ENCODE results near the gene KATNAL2. TPM values are rescaled to one million over a fixed set of nuclear protein-coding genes. Genes with fewer than 3 reads are reported as not detected.

KATNAL2 gene
- polyA plus RNA-seq, 1 of the 3 experiments (the other 2 are of a cell fraction), result 6.5 TPM

GRCh38 chr18:47062471-47062870, 145.1 kb downstream of the KATNAL2 start:
- Histone ChIP-seq H3K9me2 (no peaks in the 10 kb centered on the region), H3K27me3 (ENCODE audit: insufficient read depth) (no peaks in the 10 kb centered on the region), H3K4me3 (ENCODE audit: low read depth in 2 of 2, low read length in 1 of 2) (no peak overlapping the region), H3K9me3 (no peaks in the 10 kb centered on the region), H3K4me1 (ENCODE audit: control insufficient read depth in 1 of 2, insufficient read depth in 2 of 2, low read depth in 1 of 2, low read length in 1 of 2) (no peaks in the 10 kb centered on the region), H3F3A (replicated peaks; ENCODE audit: insufficient read depth) (no peaks in the 10 kb centered on the region), H4K20me1 (ENCODE audit: insufficient read depth) (no peaks in the 10 kb centered on the region), H2AFZ (ENCODE audit: low read depth) (no peak overlapping the region), H3K4me2 (no peak overlapping the region), H3K9ac (no peak overlapping the region), H3K79me2 (ENCODE audit: insufficient read depth) (no peaks in the 10 kb centered on the region), H3K36me3 (replicated peaks in 1 of 2; ENCODE audit: control insufficient read depth in 1 of 2, insufficient read depth in 2 of 2, low read length in 1 of 2) (peaks cover 0 to 3% of the 10 kb centered on the region in 2 experiments), H3K27ac (ENCODE audit: low read depth in 2 of 2, low read length in 1 of 2) (no peak overlapping the region)
- CTCF ChIA-PET, result no interaction called here
- DNase-seq, result no peak
- TF ChIP-seq CHD2 (IDR thresholded peaks at IDR 0.05; ENCODE audit: low read length, partially characterized antibody) (no peak), SIN3A (IDR thresholded peaks at IDR 0.05; ENCODE audit: borderline replicate concordance, low read depth, low read length) (no peak), PBX3 (IDR thresholded peaks at IDR 0.05) (no peak), EP300 (IDR thresholded peaks at IDR 0.05; ENCODE audit: borderline replicate concordance in 1 of 2, low read depth in 1 of 2, low read length in 1 of 2) (no peak), USF2 (IDR thresholded peaks at IDR 0.05; ENCODE audit: borderline replicate concordance, low read depth, low read length) (no peak), TAF1 (IDR thresholded peaks at IDR 0.05; ENCODE audit: borderline replicate concordance, low read depth, low read length) (no peak), MAX (IDR thresholded peaks at IDR 0.05; ENCODE audit: low read depth) (no peak), CTCF (IDR thresholded peaks at IDR 0.05) (no peak), USF1 (IDR thresholded peaks at IDR 0.05; ENCODE audit: borderline replicate concordance, low read depth) (no peak), JUND (IDR thresholded peaks at IDR 0.05) (no peak), REST (IDR thresholded peaks at IDR 0.05; ENCODE audit: low read depth, low read length) (no peak), RAD21 (IDR thresholded peaks at IDR 0.05; ENCODE audit: low read length) (no peak), IRF3 (IDR thresholded peaks at IDR 0.05; ENCODE audit: low read depth, low read length) (no peak), ELF1 (IDR thresholded peaks at IDR 0.05) (no peak), YY1 (IDR thresholded peaks at IDR 0.05; ENCODE audit: low read depth) (no peak)
- 46% methylated on average over 2 of the region's 2 CpGs for WGBS (ENCODE audit: low lambda C conversion rate)
- POLR2A ChIA-PET, result no interaction called here
